Myocyte (in vitro differentiated cells): ENCODE measurements around the gene KIF6. TPM values are rescaled to one million over a fixed set of nuclear protein-coding genes. Genes with fewer than 3 reads are reported as not detected.
A peak's percentile ranks its signal among the peaks of the same experiment; 100 is the strongest.

ENCODE experiments used
- DNase-seq: peaks from one replicate; pipeline ENCODE4 v3.0.0-alpha.2; 2012; ENCODE audit warnings: low read depth
- total RNA-seq: library from RNA; depleted of rRNA; stranded (reverse); fragments of >200 nt; gene quantifications from 2 replicates; pipeline ENCODE4 v1.2.3, GENCODE V29; 2014

KIF6 gene
- total RNA-seq, 1 donor from 2014 or later = not detected

- DNase-seq = peak; percentile 55
Measured at GRCh38 chr6:39357998-39358686, 367.1 kb downstream of the KIF6 start.

GRCh38 chr6:39353698-39354315 is 371.4 kb downstream of the KIF6 start:
- DNase-seq = no peak

- DNase-seq = no peak
Measured at GRCh38 chr6:39350723-39351505, 374.3 kb downstream of the KIF6 start.

- DNase-seq = no peak
Measured at GRCh38 chr6:39348740-39349139, 376.5 kb downstream of the KIF6 start.

GRCh38 chr6:39347906-39348585 is 377.2 kb downstream of the KIF6 start:
- peak; percentile 70 for DNase-seq

GRCh38 chr6:39347206-39347605 is 378.0 kb downstream of the KIF6 start:
- DNase-seq = peak; percentile 53

GRCh38 chr6:39344821-39345280 is 380.4 kb downstream of the KIF6 start:
- DNase-seq = no peak

GRCh38 chr6:39343396-39343870 is 381.8 kb downstream of the KIF6 start:
- no peak for DNase-seq

GRCh38 chr6:39342692-39343395 is 382.4 kb downstream of the KIF6 start:
- no peak for DNase-seq

GRCh38 chr6:39341937-39342336 is 383.3 kb downstream of the KIF6 start:
- DNase-seq = no peak

GRCh38 chr6:39341352-39341751 is 383.9 kb downstream of the KIF6 start:
- no peak for DNase-seq

GRCh38 chr6:39339868-39340550 is 385.2 kb downstream of the KIF6 start:
- DNase-seq = no peak

GRCh38 chr6:39339096-39339867 is 385.9 kb downstream of the KIF6 start:
- DNase-seq = no peak

GRCh38 chr6:39338397-39338796 is 386.8 kb downstream of the KIF6 start:
- no peak for DNase-seq

- no peak for DNase-seq
Measured at GRCh38 chr6:39335780-39336545, 389.2 kb downstream of the KIF6 start.

- DNase-seq = no peak
Measured at GRCh38 chr6:39333644-39334438, 391.4 kb downstream of the KIF6 start.

- DNase-seq = no peak
Measured at GRCh38 chr6:39330476-39330875, 394.7 kb downstream of the KIF6 start.

- no peak for DNase-seq
Measured at GRCh38 chr6:39330057-39330456, 395.2 kb downstream of the KIF6 start.
